ENCODE measurements around the gene ZNF385B.

GRCh38 chr2:179412112-179412511 lies 449.3 kb downstream of the ZNF385B start:
- no peak for TF ChIP-seq POLR2AphosphoS5 (IDR thresholded peaks at IDR 0.05; ENCODE audit: low read depth, low read length)
- TF ChIP-seq REST (IDR thresholded peaks at IDR 0.05; ENCODE audit: insufficient read depth in 1 of 2, low read depth in 2 of 2, low read length in 2 of 2) = no peak
- no peak for TF ChIP-seq SIN3A (IDR thresholded peaks at IDR 0.05; ENCODE audit: borderline replicate concordance, insufficient read depth, low read length)
- no peak for TF ChIP-seq FOXP2 (optimal IDR thresholded peaks at IDR 0.05; ENCODE audit: borderline replicate concordance, extremely low read depth, extremely low read length, insufficient read depth)
- no peak for TF ChIP-seq TAF1 (IDR thresholded peaks at IDR 0.05; ENCODE audit: borderline replicate concordance, insufficient read depth, low read length)
